ENCODE data around the gene DNAH7.

Gene DNAH7

GRCh38 chr2:195961873-195962272 lies 106.8 kb downstream of the DNAH7 start:
- no peak for DNase-seq (ENCODE audit: low read depth, low spot score)
- Histone ChIP-seq H3K27me3 (ENCODE audit: insufficient read depth, insufficient read length) (no peaks in the 10 kb centered on the region), H3K9ac (ENCODE audit: insufficient read length, low read depth) (no peak overlapping the region), H3K4me3 (ENCODE audit: insufficient read length, low read depth) (no peak overlapping the region), H3K36me3 (ENCODE audit: insufficient read depth, insufficient read length, low read length) (no peaks in the 10 kb centered on the region), H3K4me1 (ENCODE audit: insufficient read depth, insufficient read length) (no peaks in the 10 kb centered on the region), H3K9me3 (ENCODE audit: insufficient read depth, low read length) (no peaks in the 10 kb centered on the region)
- TF ChIP-seq YY1 (IDR thresholded peaks at IDR 0.05; ENCODE audit: insufficient read depth, insufficient read length) (no peak), SUZ12 (IDR thresholded peaks at IDR 0.05; ENCODE audit: extremely low read depth, insufficient read depth, insufficient read length) (no peak), ZNF274 (IDR thresholded peaks at IDR 0.05; ENCODE audit: low read depth, low read length) (no peak)

- Histone ChIP-seq H3K4me3 (ENCODE audit: insufficient read length, low read depth) (no peak overlapping the region), H3K27me3 (ENCODE audit: insufficient read depth, insufficient read length) (no peaks in the 10 kb centered on the region), H3K4me1 (ENCODE audit: insufficient read depth, insufficient read length) (no peaks in the 10 kb centered on the region), H3K9me3 (ENCODE audit: insufficient read depth, low read length) (no peaks in the 10 kb centered on the region), H3K9ac (ENCODE audit: insufficient read length, low read depth) (no peak overlapping the region), H3K36me3 (ENCODE audit: insufficient read depth, insufficient read length, low read length) (no peaks in the 10 kb centered on the region)
- TF ChIP-seq SUZ12 (IDR thresholded peaks at IDR 0.05; ENCODE audit: extremely low read depth, insufficient read depth, insufficient read length) (no peak), ZNF274 (IDR thresholded peaks at IDR 0.05; ENCODE audit: low read depth, low read length) (no peak), YY1 (IDR thresholded peaks at IDR 0.05; ENCODE audit: insufficient read depth, insufficient read length) (no peak)
- no peak for DNase-seq (ENCODE audit: low read depth, low spot score)
Measured at GRCh38 chr2:195959341-195959740, 109.3 kb downstream of the DNAH7 start.

- H3K9me3 ChIP-seq (ENCODE audit: insufficient read depth, low read length), result no peaks in the 10 kb centered on the region
- TF ChIP-seq YY1 (IDR thresholded peaks at IDR 0.05; ENCODE audit: insufficient read depth, insufficient read length), result no peak
- no peak for TF ChIP-seq ZNF274 (IDR thresholded peaks at IDR 0.05; ENCODE audit: low read depth, low read length)
- TF ChIP-seq SUZ12 (IDR thresholded peaks at IDR 0.05; ENCODE audit: extremely low read depth, insufficient read depth, insufficient read length), result no peak
- no peak for DNase-seq (ENCODE audit: low read depth, low spot score)
- no peaks in the 10 kb centered on the region for H3K27me3 ChIP-seq (ENCODE audit: insufficient read depth, insufficient read length)
- no peaks in the 10 kb centered on the region for H3K36me3 ChIP-seq (ENCODE audit: insufficient read depth, insufficient read length, low read length)
- no peak overlapping the region for H3K4me3 ChIP-seq (ENCODE audit: insufficient read length, low read depth)
- no peak overlapping the region for H3K9ac ChIP-seq (ENCODE audit: insufficient read length, low read depth)
- no peaks in the 10 kb centered on the region for H3K4me1 ChIP-seq (ENCODE audit: insufficient read depth, insufficient read length)
Measured at GRCh38 chr2:195956725-195957124, 111.9 kb downstream of the DNAH7 start.

- H3K9me3 ChIP-seq (ENCODE audit: insufficient read depth, low read length), result no peaks in the 10 kb centered on the region
- DNase-seq (ENCODE audit: low read depth, low spot score), result no peak
- no peaks in the 10 kb centered on the region for H3K36me3 ChIP-seq (ENCODE audit: insufficient read depth, insufficient read length, low read length)
- H3K27me3 ChIP-seq (ENCODE audit: insufficient read depth, insufficient read length), result no peaks in the 10 kb centered on the region
- TF ChIP-seq YY1 (IDR thresholded peaks at IDR 0.05; ENCODE audit: insufficient read depth, insufficient read length) (no peak), SUZ12 (IDR thresholded peaks at IDR 0.05; ENCODE audit: extremely low read depth, insufficient read depth, insufficient read length) (no peak), ZNF274 (IDR thresholded peaks at IDR 0.05; ENCODE audit: low read depth, low read length) (no peak)
- no peaks in the 10 kb centered on the region for H3K4me1 ChIP-seq (ENCODE audit: insufficient read depth, insufficient read length)
- H3K4me3 ChIP-seq (ENCODE audit: insufficient read length, low read depth), result no peak overlapping the region
- H3K9ac ChIP-seq (ENCODE audit: insufficient read length, low read depth), result no peak overlapping the region
Measured at GRCh38 chr2:195945056-195945455, 123.6 kb downstream of the DNAH7 start.

- no peaks in the 10 kb centered on the region for H3K4me1 ChIP-seq (ENCODE audit: insufficient read depth, insufficient read length)
- no peaks in the 10 kb centered on the region for H3K9me3 ChIP-seq (ENCODE audit: insufficient read depth, low read length)
- DNase-seq (ENCODE audit: low read depth, low spot score), result no peak
- no peak overlapping the region for H3K4me3 ChIP-seq (ENCODE audit: insufficient read length, low read depth)
- no peaks in the 10 kb centered on the region for H3K36me3 ChIP-seq (ENCODE audit: insufficient read depth, insufficient read length, low read length)
- H3K9ac ChIP-seq (ENCODE audit: insufficient read length, low read depth), result no peak overlapping the region
- TF ChIP-seq SUZ12 (IDR thresholded peaks at IDR 0.05; ENCODE audit: extremely low read depth, insufficient read depth, insufficient read length), result no peak
- no peak for TF ChIP-seq ZNF274 (IDR thresholded peaks at IDR 0.05; ENCODE audit: low read depth, low read length)
- TF ChIP-seq YY1 (IDR thresholded peaks at IDR 0.05; ENCODE audit: insufficient read depth, insufficient read length), result no peak
- H3K27me3 ChIP-seq (ENCODE audit: insufficient read depth, insufficient read length), result no peaks in the 10 kb centered on the region
Measured at GRCh38 chr2:195937176-195937575, 131.5 kb downstream of the DNAH7 start.

- no peak overlapping the region for H3K4me3 ChIP-seq (ENCODE audit: insufficient read length, low read depth)
- H3K9ac ChIP-seq (ENCODE audit: insufficient read length, low read depth), result no peak overlapping the region
- H3K27me3 ChIP-seq (ENCODE audit: insufficient read depth, insufficient read length), result no peaks in the 10 kb centered on the region
- DNase-seq (ENCODE audit: low read depth, low spot score), result no peak
- no peak for TF ChIP-seq ZNF274 (IDR thresholded peaks at IDR 0.05; ENCODE audit: low read depth, low read length)
- no peak for TF ChIP-seq YY1 (IDR thresholded peaks at IDR 0.05; ENCODE audit: insufficient read depth, insufficient read length)
- no peak for TF ChIP-seq SUZ12 (IDR thresholded peaks at IDR 0.05; ENCODE audit: extremely low read depth, insufficient read depth, insufficient read length)
- no peaks in the 10 kb centered on the region for H3K9me3 ChIP-seq (ENCODE audit: insufficient read depth, low read length)
- H3K36me3 ChIP-seq (ENCODE audit: insufficient read depth, insufficient read length, low read length), result no peaks in the 10 kb centered on the region
- H3K4me1 ChIP-seq (ENCODE audit: insufficient read depth, insufficient read length), result no peaks in the 10 kb centered on the region
Measured at GRCh38 chr2:195934484-195934883, 134.2 kb downstream of the DNAH7 start.

- no peak for DNase-seq (ENCODE audit: low read depth, low spot score)
- no peaks in the 10 kb centered on the region for H3K4me1 ChIP-seq (ENCODE audit: insufficient read depth, insufficient read length)
- no peaks in the 10 kb centered on the region for H3K9me3 ChIP-seq (ENCODE audit: insufficient read depth, low read length)
- no peak overlapping the region for H3K4me3 ChIP-seq (ENCODE audit: insufficient read length, low read depth)
- TF ChIP-seq SUZ12 (IDR thresholded peaks at IDR 0.05; ENCODE audit: extremely low read depth, insufficient read depth, insufficient read length) (no peak), YY1 (IDR thresholded peaks at IDR 0.05; ENCODE audit: insufficient read depth, insufficient read length) (no peak), ZNF274 (IDR thresholded peaks at IDR 0.05; ENCODE audit: low read depth, low read length) (no peak)
- H3K27me3 ChIP-seq (ENCODE audit: insufficient read depth, insufficient read length), result no peaks in the 10 kb centered on the region
- H3K36me3 ChIP-seq (ENCODE audit: insufficient read depth, insufficient read length, low read length), result no peaks in the 10 kb centered on the region
- H3K9ac ChIP-seq (ENCODE audit: insufficient read length, low read depth), result no peak overlapping the region
Measured at GRCh38 chr2:195929531-195929930, 139.1 kb downstream of the DNAH7 start.

Measured in NT2/D1 (cell line).